K562 (cell line): ENCODE data around the gene ISYNA1. TPM values are rescaled to one million over a fixed set of nuclear protein-coding genes. Genes with fewer than 3 reads are reported as not detected.

Experiments
- BHLHE40 ChIP-seq: IDR thresholded peaks from 2 replicates; pipeline ENCODE4 v1.6.1; 2011; ENCODE audit warnings: low read length, improper control_type of control experiment
- CBFA2T2 ChIP-seq: fragments of 450-650 bp; conservative IDR thresholded peaks from 2 replicates; pipeline ENCODE4 v1.6.1; 2017; ENCODE audit warnings: mild to moderate bottlenecking
- CBFA2T3 ChIP-seq: fragments of 450-650 bp; IDR thresholded peaks from 2 replicates; pipeline ENCODE4 v1.6.1; 2017
- CBFB ChIP-seq: sonication (generic); formaldehyde crosslinking; IDR thresholded peaks from 2 replicates; pipeline ENCODE4 v1.4.0; 2020; ENCODE audit warnings: mild to moderate bottlenecking, missing genetic modification reagents
- CBX3 ChIP-seq, 2 experiments: IDR thresholded peaks; 1 replicate in 1 of 2; 2 replicates in 1 of 2; pipeline ENCODE4 v1.6.1; 2012; ENCODE audit warnings: inconsistent platforms in 2 of 2, low read length in 2 of 2, borderline replicate concordance in 1 of 2, control low read depth in 1 of 2
- EHMT2 ChIP-seq: fragments of 450-650 bp; IDR thresholded peaks from 2 replicates; pipeline ENCODE4 v1.6.1; 2018; ENCODE audit warnings: antibody characterized with exemption
- ELF4 ChIP-seq: fragments of 450-650 bp; formaldehyde crosslinking; IDR thresholded peaks from 2 replicates; pipeline ENCODE4 v1.4.0; 2022; ENCODE audit warnings: missing genetic modification characterization
- ETV5 ChIP-seq: sonication (generic); formaldehyde crosslinking; IDR thresholded peaks from 2 replicates; pipeline ENCODE4 v1.4.0; 2020; ENCODE audit warnings: low read depth, mild to moderate bottlenecking, missing genetic modification reagents
- FOXK1 ChIP-seq: sonication (generic); formaldehyde crosslinking; IDR thresholded peaks from 2 replicates; pipeline ENCODE4 v1.8.0; 2022; ENCODE audit warnings: missing genetic modification reagents, mild to moderate bottlenecking, borderline replicate concordance
- NONO ChIP-seq, 2 experiments: fragments of 200-400 bp in 1 of 2; fragments of 450-650 bp in 1 of 2; formaldehyde crosslinking in 1 of 2; IDR thresholded peaks; 2 replicates each; pipeline ENCODE4 v1.6.1; 2017; ENCODE audit warnings: low read depth in 2 of 2, mild to moderate bottlenecking in 2 of 2, moderate library complexity in 2 of 2, low read length in 1 of 2
- PHF20 ChIP-seq: fragments of 450-650 bp; IDR thresholded peaks from 2 replicates; pipeline ENCODE4 v1.6.1; 2018; ENCODE audit not compliant: partially characterized antibody
- POLR2AphosphoS5 ChIP-seq: IDR thresholded peaks from 2 replicates; pipeline ENCODE4 v1.6.1; 2011; ENCODE audit warnings: mild to moderate bottlenecking, low read depth, low read length, moderate library complexity; ENCODE audit not compliant: control insufficient read depth, insufficient read depth
- RBM22 ChIP-seq: fragments of 200-400 bp; formaldehyde crosslinking; IDR thresholded peaks from 2 replicates; pipeline ENCODE4 v1.6.1; 2018; ENCODE audit warnings: low read length, low read depth; ENCODE audit not compliant: poor library complexity, severe bottlenecking
- SLC30A9 ChIP-seq: fragments of 250-450 bp; sonication (Bioruptor Pico); IDR thresholded peaks from 2 replicates; pipeline ENCODE4 v1.8.0; 2022; ENCODE audit warnings: mild to moderate bottlenecking, moderate library complexity
- STAT5A ChIP-seq: IDR thresholded peaks from 2 replicates; pipeline ENCODE4 v1.6.1; 2012; ENCODE audit warnings: low read length, inconsistent platforms, borderline replicate concordance
- TAL1 ChIP-seq: fragments of 450-650 bp; IDR thresholded peaks from 2 replicates; pipeline ENCODE4 v1.6.1; 2016; ENCODE audit warnings: mild to moderate bottlenecking
- ZBTB1 ChIP-seq: sonication (generic); formaldehyde crosslinking; IDR thresholded peaks from 2 replicates; pipeline ENCODE4 v1.8.1; 2023; ENCODE audit warnings: missing genetic modification reagents, low read depth, mild to moderate bottlenecking, borderline replicate concordance
- ZBTB7A ChIP-seq: IDR thresholded peaks from 2 replicates; pipeline ENCODE4 v1.6.1; 2011; ENCODE audit warnings: low read depth, mild to moderate bottlenecking, low read length, moderate library complexity, borderline replicate concordance; ENCODE audit not compliant: control insufficient read depth
- ZEB2 ChIP-seq: fragments of 450-650 bp; IDR thresholded peaks from 2 replicates; pipeline ENCODE4 v1.6.1; 2016
- ZNF507 ChIP-seq: conservative IDR thresholded peaks from 2 replicates; pipeline ENCODE4 v1.6.1; 2017; ENCODE audit warnings: missing genetic modification characterization, missing compliant biosample characterization
- ZNF583 ChIP-seq: fragments of 250-450 bp; sonication (Bioruptor Pico); IDR thresholded peaks from 2 replicates; pipeline ENCODE4 v1.4.0; 2020
- polyA plus RNA-seq, 8 experiments: library from polyadenylated mRNA; depleted of rRNA in 4 of 8; stranded (reverse) in 5 of 8; unstranded in 3 of 8; fragments of >200 nt; fragmentation: Nextera tagmentation in 2 of 8; fragmentation: Illumina TruSeq in 1 of 8; extraction: Ambion mirVana in 2 of 8; extraction: Trizol in 1 of 8; gene quantifications; 2 replicates each; pipeline versions ENCODE4 v1.2.1 to v1.2.3, GENCODE V29; 2011 to 2014; ENCODE audit warnings: inconsistent platforms in 1 of 8, missing spikeins in 1 of 8
- total RNA-seq, 7 experiments: library from RNA; depleted of rRNA in 6 of 7; stranded (reverse); fragments of >200 nt in 6 of 7; fragmentation: Illumina TruSeq in 2 of 7; extraction: Trizol in 2 of 7; gene quantifications; 2 replicates each; pipeline versions ENCODE4 v1.2.1 to v1.2.3, GENCODE V29; 2011 to 2021; ENCODE audit warnings: low replicate concordance in 1 of 7
- TF ChIP-seq, protein P1 (sequence below): fragments of 450-650 bp; IDR thresholded peaks from 2 replicates; pipeline ENCODE4 v1.6.1; 2016; ENCODE audit warnings: borderline replicate concordance
- TF ChIP-seq, protein P2 (sequence below), 2 experiments: fragments of 450-650 bp in 1 of 2; IDR thresholded peaks; 2 replicates each; pipeline ENCODE4 v1.6.1; 2011 to 2017; ENCODE audit warnings: low read depth in 2 of 2, antibody characterized with exemption in 1 of 2, borderline replicate concordance in 1 of 2, low read length in 1 of 2, mild to moderate bottlenecking in 1 of 2, mixed read lengths in 1 of 2; ENCODE audit not compliant: control insufficient read depth in 1 of 2

Gene ISYNA1
- total and polyA plus RNA-seq, 9 of the 15 experiments (the other 6 are each of a cell fraction or from before 2014, with no cell fraction given) = 21.8 to 460 (median 93.2) TPM

DNA sequence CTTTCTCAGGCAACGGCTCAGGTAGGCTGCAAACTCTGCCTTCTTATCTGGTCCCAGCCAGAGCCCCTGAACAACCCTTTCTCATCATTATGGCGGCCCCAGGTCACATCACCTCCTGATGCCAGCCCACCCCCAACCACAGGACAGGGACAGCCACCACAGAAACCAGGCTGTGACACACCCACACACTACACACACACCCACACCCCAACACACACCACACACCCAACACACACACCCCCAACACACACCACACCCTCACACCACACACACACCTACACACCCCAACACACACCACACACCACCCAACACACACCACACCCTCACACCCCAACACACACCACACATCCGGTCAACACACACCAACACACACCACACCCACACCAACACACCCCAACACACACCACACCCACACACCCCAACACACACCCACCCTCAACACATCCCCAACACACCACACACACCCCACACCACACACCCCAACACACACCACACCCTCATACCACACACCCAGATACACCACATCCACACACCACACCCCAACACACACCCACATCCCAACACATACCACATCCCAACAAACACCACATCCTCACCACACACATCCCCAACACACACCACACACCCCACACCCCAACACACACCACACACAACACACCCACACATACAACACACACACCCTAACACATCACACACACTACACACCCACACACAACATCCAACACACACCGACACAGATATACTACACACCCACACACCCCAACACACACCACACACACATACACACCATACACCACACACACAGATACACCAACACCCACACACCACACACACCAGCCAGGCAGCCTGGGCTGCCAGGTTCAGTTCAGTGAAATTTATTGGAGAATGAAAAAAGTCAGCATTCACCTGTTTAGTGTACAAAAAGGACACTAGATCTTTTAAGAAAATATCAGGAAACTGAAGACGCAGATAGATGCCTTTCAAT is 4.2 kb upstream of the ISYNA1 start (continued):
- TF ChIP-seq, protein P1, sequence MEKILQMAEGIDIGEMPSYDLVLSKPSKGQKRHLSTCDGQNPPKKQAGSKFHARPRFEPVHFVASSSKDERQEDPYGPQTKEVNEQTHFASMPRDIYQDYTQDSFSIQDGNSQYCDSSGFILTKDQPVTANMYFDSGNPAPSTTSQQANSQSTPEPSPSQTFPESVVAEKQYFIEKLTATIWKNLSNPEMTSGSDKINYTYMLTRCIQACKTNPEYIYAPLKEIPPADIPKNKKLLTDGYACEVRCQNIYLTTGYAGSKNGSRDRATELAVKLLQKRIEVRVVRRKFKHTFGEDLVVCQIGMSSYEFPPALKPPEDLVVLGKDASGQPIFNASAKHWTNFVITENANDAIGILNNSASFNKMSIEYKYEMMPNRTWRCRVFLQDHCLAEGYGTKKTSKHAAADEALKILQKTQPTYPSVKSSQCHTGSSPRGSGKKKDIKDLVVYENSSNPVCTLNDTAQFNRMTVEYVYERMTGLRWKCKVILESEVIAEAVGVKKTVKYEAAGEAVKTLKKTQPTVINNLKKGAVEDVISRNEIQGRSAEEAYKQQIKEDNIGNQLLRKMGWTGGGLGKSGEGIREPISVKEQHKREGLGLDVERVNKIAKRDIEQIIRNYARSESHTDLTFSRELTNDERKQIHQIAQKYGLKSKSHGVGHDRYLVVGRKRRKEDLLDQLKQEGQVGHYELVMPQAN = peak; percentile 58; the same call in 1 of the 2 replicates
- TF ChIP-seq CBFB (CRISPR knock-in tag) = peak; percentile 93; the same call in 1 of the 2 replicates
- TF ChIP-seq TAL1 = peak; percentile 56; the same call in 1 of the 2 replicates
- no peak for TF ChIP-seq NONO (IDR thresholded peaks at IDR 0.05; ENCODE audit: low read depth in 2 of 2, low read length in 1 of 2)
- peak; percentile 55; the same call in 1 of the 2 replicates for TF ChIP-seq STAT5A
- TF ChIP-seq RBM22 = peak; percentile 50
- peak; percentile 79 for TF ChIP-seq PHF20
- 0 out of 2 replicates have a peak, but pooled peaks have one; percentile 29 for TF ChIP-seq ELF4 (CRISPR knock-in tag)
- no peak for TF ChIP-seq BHLHE40
- TF ChIP-seq ETV5 (CRISPR knock-in tag) = peak; percentile 51; the same call in 1 of the 2 replicates
- peak; percentile 81 for TF ChIP-seq ZEB2
- TF ChIP-seq CBX3 (IDR thresholded peaks at IDR 0.05; ENCODE audit: borderline replicate concordance in 1 of 2, low read length in 2 of 2) = peak in 1 of 2 experiments; percentile 86; a peak in 1 of 3 replicates
- TF ChIP-seq CBFA2T2 = peak; percentile 65
- TF ChIP-seq, protein P2, sequence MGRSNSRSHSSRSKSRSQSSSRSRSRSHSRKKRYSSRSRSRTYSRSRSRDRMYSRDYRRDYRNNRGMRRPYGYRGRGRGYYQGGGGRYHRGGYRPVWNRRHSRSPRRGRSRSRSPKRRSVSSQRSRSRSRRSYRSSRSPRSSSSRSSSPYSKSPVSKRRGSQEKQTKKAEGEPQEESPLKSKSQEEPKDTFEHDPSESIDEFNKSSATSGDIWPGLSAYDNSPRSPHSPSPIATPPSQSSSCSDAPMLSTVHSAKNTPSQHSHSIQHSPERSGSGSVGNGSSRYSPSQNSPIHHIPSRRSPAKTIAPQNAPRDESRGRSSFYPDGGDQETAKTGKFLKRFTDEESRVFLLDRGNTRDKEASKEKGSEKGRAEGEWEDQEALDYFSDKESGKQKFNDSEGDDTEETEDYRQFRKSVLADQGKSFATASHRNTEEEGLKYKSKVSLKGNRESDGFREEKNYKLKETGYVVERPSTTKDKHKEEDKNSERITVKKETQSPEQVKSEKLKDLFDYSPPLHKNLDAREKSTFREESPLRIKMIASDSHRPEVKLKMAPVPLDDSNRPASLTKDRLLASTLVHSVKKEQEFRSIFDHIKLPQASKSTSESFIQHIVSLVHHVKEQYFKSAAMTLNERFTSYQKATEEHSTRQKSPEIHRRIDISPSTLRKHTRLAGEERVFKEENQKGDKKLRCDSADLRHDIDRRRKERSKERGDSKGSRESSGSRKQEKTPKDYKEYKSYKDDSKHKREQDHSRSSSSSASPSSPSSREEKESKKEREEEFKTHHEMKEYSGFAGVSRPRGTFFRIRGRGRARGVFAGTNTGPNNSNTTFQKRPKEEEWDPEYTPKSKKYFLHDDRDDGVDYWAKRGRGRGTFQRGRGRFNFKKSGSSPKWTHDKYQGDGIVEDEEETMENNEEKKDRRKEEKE (IDR thresholded peaks at IDR 0.05; ENCODE audit: borderline replicate concordance in 1 of 2, control insufficient read depth in 1 of 2, low read depth in 2 of 2, low read length in 1 of 2) = 0 out of 4 replicates have a peak, but pooled peaks of 1 of the 2 experiments have one; percentile 24
- no peak for TF ChIP-seq ZNF507 (tag)
- no peak for TF ChIP-seq ZNF583 (CRISPR knock-in tag)
- TF ChIP-seq POLR2AphosphoS5 = peak; percentile 50; the same call in 1 of the 2 replicates
- no peak for TF ChIP-seq FOXK1 (CRISPR knock-in tag)
- no peak for TF ChIP-seq SLC30A9 (CRISPR knock-in tag)
- 0 out of 2 replicates have a peak, but pooled peaks have one; percentile 47 for TF ChIP-seq EHMT2
- peak; percentile 67; the same call in 1 of the 2 replicates for TF ChIP-seq ZBTB7A
- peak; percentile 84 for TF ChIP-seq CBFA2T3
- TF ChIP-seq ZBTB1 (CRISPR knock-in tag) = peak; percentile 71; the same call in 1 of the 2 replicates
